ENCODE measurements around the gene PLEKHS1.
A peak's percentile ranks its signal among the peaks of the same experiment; 100 is the strongest.

Gene PLEKHS1

GRCh38 chr10:113751181-113751732, at the start of gene PLEKHS1:
Gene PLEKHS1, plus strand, starts transcription at chr10:113751682. Its CDS starts 3,596 bp downstream, at chr10:113755278.
- DNase-seq, result no peak

GRCh38 chr10:113704637-113705343, 46.7 kb upstream of the PLEKHS1 start:
- peak; percentile 6 for DNase-seq

- no peak for DNase-seq
These were observed 46.2 kb upstream of the PLEKHS1 start for GRCh38 chr10:113705344-113705652.

- DNase-seq, result no peak
These were observed 44.9 kb upstream of the PLEKHS1 start for GRCh38 chr10:113706623-113707022.

- no peak for DNase-seq
These were observed 42.8 kb upstream of the PLEKHS1 start for GRCh38 chr10:113708640-113709039.

- DNase-seq, result no peak
These were observed 42.2 kb upstream of the PLEKHS1 start for GRCh38 chr10:113709221-113709838.

GRCh38 chr10:113711142-113711541, 40.3 kb upstream of the PLEKHS1 start:
- DNase-seq, result no peak

- DNase-seq, result no peak
These were observed 39.5 kb upstream of the PLEKHS1 start for GRCh38 chr10:113712024-113712423.

GRCh38 chr10:113712755-113713639, 38.5 kb upstream of the PLEKHS1 start:
- DNase-seq, result no peak

GRCh38 chr10:113713640-113713982, 37.9 kb upstream of the PLEKHS1 start:
- DNase-seq, result no peak

GRCh38 chr10:113716109-113716910, 35.2 kb upstream of the PLEKHS1 start:
- DNase-seq, result no peak

- no peak for DNase-seq
These were observed 32.3 kb upstream of the PLEKHS1 start for GRCh38 chr10:113718969-113719822.

- DNase-seq, result no peak
These were observed 31.1 kb upstream of the PLEKHS1 start for GRCh38 chr10:113720386-113720785.

- DNase-seq, result no peak
These were observed 19.2 kb upstream of the PLEKHS1 start for GRCh38 chr10:113732160-113732881.

GRCh38 chr10:113732966-113733365, 18.5 kb upstream of the PLEKHS1 start:
- no peak for DNase-seq

GRCh38 chr10:113733635-113734034, 17.8 kb upstream of the PLEKHS1 start:
- no peak for DNase-seq

- no peak for DNase-seq
These were observed 15.6 kb upstream of the PLEKHS1 start for GRCh38 chr10:113735913-113736312.

- no peak for DNase-seq
These were observed 14.9 kb upstream of the PLEKHS1 start for GRCh38 chr10:113736576-113736975.

GRCh38 chr10:113739031-113739430, 12.5 kb upstream of the PLEKHS1 start:
- no peak for DNase-seq

GRCh38 chr10:113739577-113739976, 11.9 kb upstream of the PLEKHS1 start:
- DNase-seq, result no peak

- no peak for DNase-seq
These were observed 10.6 kb upstream of the PLEKHS1 start for GRCh38 chr10:113740850-113741249.

All from stimulated activated naive CD4-positive, alpha-beta T cell treated with Interleukin-2 at 50 U/mL for 16 hours (primary cell).